DND-41 (cell line): ENCODE data around the gene TSPAN9.

Source experiments
- ATAC-seq: fragments of 200-7000 bp; cut with Tn5 transposase; 3 replicates; pipeline ENCODE4 v1.9.1; 2021; ENCODE audit warnings: low read depth; ENCODE audit not compliant: insufficient read depth
- DNase-seq: peaks from one replicate; pipeline ENCODE4 v3.0.0-alpha.2; 2020
- H2AFZ ChIP-seq: 2 replicates; pipeline ENCODE4 v1.6.0; 2012; ENCODE audit warnings: low read depth, low read length
- H3K27ac ChIP-seq: 2 replicates; pipeline ENCODE4 v1.5.1; 2012; ENCODE audit warnings: low read length, inconsistent platforms
- H3K27me3 ChIP-seq: fragments of 200-600 bp; sonication (generic); 2 replicates; pipeline ENCODE4 v1.6.0; 2012; ENCODE audit warnings: low read length, mild to moderate bottlenecking, inconsistent platforms; ENCODE audit not compliant: insufficient read depth, poor library complexity
- H3K36me3 ChIP-seq: 2 replicates; pipeline ENCODE4 v1.5.1; 2012; ENCODE audit warnings: low read length, inconsistent platforms; ENCODE audit not compliant: insufficient read depth
- H3K4me1 ChIP-seq: 2 replicates; pipeline ENCODE4 v1.5.1; 2012; ENCODE audit warnings: mild to moderate bottlenecking, low read length; ENCODE audit not compliant: insufficient read depth
- H3K4me2 ChIP-seq: 2 replicates; pipeline ENCODE4 v1.6.0; 2012; ENCODE audit warnings: mild to moderate bottlenecking, moderate library complexity, low read length, inconsistent platforms; ENCODE audit not compliant: insufficient read depth
- H3K4me3 ChIP-seq, 2 experiments: fragments of 200-600 bp in 1 of 2; shearing (Covaris generic) in 1 of 2; 2 replicates each; pipeline ENCODE4 v1.5.1; 2012 to 2016; ENCODE audit warnings: inconsistent platforms in 2 of 2, low read length in 2 of 2, mild to moderate bottlenecking in 2 of 2, low read depth in 1 of 2, moderate library complexity in 1 of 2
- H3K79me2 ChIP-seq: 2 replicates; pipeline ENCODE4 v1.6.0; 2012; ENCODE audit warnings: low read length, inconsistent platforms; ENCODE audit not compliant: insufficient read depth
- H3K9ac ChIP-seq: 2 replicates; pipeline ENCODE4 v1.6.0; 2012; ENCODE audit warnings: low read depth, mild to moderate bottlenecking, inconsistent platforms, low read length, moderate library complexity
- H3K9me3 ChIP-seq: 2 replicates; pipeline ENCODE4 v1.5.1; 2012; ENCODE audit warnings: low read length, moderate library complexity, mild to moderate bottlenecking, inconsistent platforms; ENCODE audit not compliant: insufficient read depth, severe bottlenecking
- H4K20me1 ChIP-seq: 2 replicates; pipeline ENCODE4 v1.6.0; 2012; ENCODE audit warnings: low read length; ENCODE audit not compliant: insufficient read depth
- CTCF ChIP-seq: IDR thresholded peaks from 2 replicates; pipeline ENCODE4 v1.5.1; 2012; ENCODE audit warnings: borderline replicate concordance, low read length, moderate library complexity, mild to moderate bottlenecking; ENCODE audit not compliant: poor library complexity, severe bottlenecking; ENCODE audit errors: extremely low read depth
- EZH2 ChIP-seq: IDR thresholded peaks from 3 replicates; pipeline ENCODE4 v1.6.1; 2012; ENCODE audit warnings: borderline replicate concordance, low read depth, mild to moderate bottlenecking, moderate library complexity, low read length, inconsistent platforms; ENCODE audit not compliant: severe bottlenecking

Gene TSPAN9

GRCh38 chr12:3197131-3197818 lies 120.1 kb downstream of the TSPAN9 start:
- no peaks in the 10 kb centered on the region for H3K4me1 ChIP-seq
- DNase-seq: no peak
- 0 out of 2 replicates have a peak, but pooled peaks cover 7% of the 10 kb centered on the region for H4K20me1 ChIP-seq
- no peak overlapping the region for H3K4me3 ChIP-seq
- no peaks in the 10 kb centered on the region for H3K9me3 ChIP-seq
- H3K27ac ChIP-seq: no peak overlapping the region
- TF ChIP-seq CTCF (no peak), EZH2 (no peak)
- H2AFZ ChIP-seq: no peak overlapping the region
- H3K27me3 ChIP-seq: no peaks in the 10 kb centered on the region
- no peak overlapping the region for H3K9ac ChIP-seq
- no peak overlapping the region for H3K4me2 ChIP-seq
- H3K79me2 ChIP-seq: no peaks in the 10 kb centered on the region
- H3K36me3 ChIP-seq: no peaks in the 10 kb centered on the region
- ATAC-seq: no peak

GRCh38 chr12:3199551-3200031 lies 122.4 kb downstream of the TSPAN9 start:
- peaks cover 3% of the 10 kb centered on the region for H3K27me3 ChIP-seq
- no peak for TF ChIP-seq EZH2
- TF ChIP-seq CTCF: no peak
- no peaks in the 10 kb centered on the region for H3K36me3 ChIP-seq
- H3K9ac ChIP-seq: no peak overlapping the region
- H3K79me2 ChIP-seq: no peaks in the 10 kb centered on the region
- no peak overlapping the region for H2AFZ ChIP-seq
- H4K20me1 ChIP-seq: peaks cover 4% of the 10 kb centered on the region
- ATAC-seq (no peak), DNase-seq (no peak)
- H3K4me3 ChIP-seq: no peak overlapping the region
- no peaks in the 10 kb centered on the region for H3K4me1 ChIP-seq
- no peak overlapping the region for H3K4me2 ChIP-seq
- no peak overlapping the region for H3K27ac ChIP-seq
- H3K9me3 ChIP-seq: no peaks in the 10 kb centered on the region

- H3K4me3 ChIP-seq: no peak overlapping the region
- no peaks in the 10 kb centered on the region for H3K36me3 ChIP-seq
- H3K9me3 ChIP-seq: no peaks in the 10 kb centered on the region
- no peak for ATAC-seq
- H4K20me1 ChIP-seq: peaks cover 4% of the 10 kb centered on the region
- DNase-seq: no peak
- no peak overlapping the region for H3K27ac ChIP-seq
- peaks cover 3% of the 10 kb centered on the region for H3K27me3 ChIP-seq
- H3K4me1 ChIP-seq: no peaks in the 10 kb centered on the region
- H2AFZ ChIP-seq: no peak overlapping the region
- no peaks in the 10 kb centered on the region for H3K79me2 ChIP-seq
- H3K9ac ChIP-seq: no peak overlapping the region
- TF ChIP-seq CTCF: no peak
- no peak for TF ChIP-seq EZH2
- H3K4me2 ChIP-seq: no peak overlapping the region
These were observed 122.9 kb downstream of the TSPAN9 start for GRCh38 chr12:3200032-3200617.
